HCT116 (cell line): ENCODE results near the gene RIT1. TPM values are rescaled to one million over a fixed set of nuclear protein-coding genes. Genes with fewer than 3 reads are reported as not detected.

Experiments used
- ATAC-seq: fragments of 200-7000 bp; cut with Tn5 transposase; 2 replicates; pipeline ENCODE4 v1.9.1; 2020; ENCODE audit warnings: mild to moderate bottlenecking, moderate library complexity
- BruUV-seq: library from RNA; stranded (reverse); fragments of 400-500 nt; replicated peaks from 2 replicates; lab custom pipeline; 2021; lab: Mats Ljungman, UMichigan
- CTCF ChIA-PET: fragments of 300-600 bp; sonication (Branson Sonifier 250); formaldehyde crosslinking; loops from one replicate; lab custom pipeline; 2021; ENCODE audit warnings: antibody characterized with exemption; lab: Charles Lee
- POLR2A ChIA-PET: fragments of 300-600, 350-600 bp; sonication (Branson Sonifier 250); formaldehyde crosslinking; loops from one replicate; lab custom pipeline; 2021; ENCODE audit warnings: antibody characterized with exemption; lab: Charles Lee
- RAD21 ChIA-PET, 2 experiments: fragments of 300-600 bp; sonication (Branson Sonifier 250); formaldehyde crosslinking; loops; one replicate each; lab custom pipeline; 2023; ENCODE audit warnings: low total read pairs in 2 of 2; ENCODE audit not compliant: uncharacterized antibody in 2 of 2, unreplicated experiment in 2 of 2, low non-redundant PET in 1 of 2; lab: Charles Lee
- DNase-seq: peaks from one replicate; pipeline ENCODE4 v3.0.0-alpha.2; 2010; ENCODE audit warnings: low read depth, low spot score
- H2AFZ ChIP-seq: fragments of 200-600 bp; shearing (Covaris generic), sonication (generic); 2 replicates; pipeline ENCODE4 v1.6.1; 2017; ENCODE audit warnings: low read depth, mixed run types, mixed read lengths, antibody characterized with exemption, low read length; ENCODE audit not compliant: poor library complexity, severe bottlenecking
- H3K27ac ChIP-seq: 2 replicates; pipeline ENCODE4 v1.5.1; 2012; ENCODE audit warnings: low read depth, low read length
- H3K27me3 ChIP-seq: fragments of 200-600 bp; sonication (generic); 2 replicates; pipeline ENCODE4 v1.6.1; 2016; ENCODE audit warnings: mixed run types, low read length, mixed read lengths; ENCODE audit not compliant: insufficient read depth
- H3K36me3 ChIP-seq, 2 experiments: fragments of 200-500 bp in 1 of 2; fragments of 200-600 bp in 1 of 2; sonication (Bioruptor generic) in 1 of 2; sonication (generic) in 1 of 2; 2 replicates each; pipeline versions ENCODE4 v1.5.1 to v1.6.1; 2014 to 2016; ENCODE audit warnings: low read length in 2 of 2, inconsistent platforms in 1 of 2, mixed read lengths in 1 of 2, mixed run types in 1 of 2; ENCODE audit not compliant: insufficient read depth in 2 of 2, control insufficient read depth in 1 of 2
- H3K4me1 ChIP-seq, 2 experiments: fragments of 200-600 bp in 1 of 2; sonication (generic) in 1 of 2; 2 replicates each; pipeline versions ENCODE4 v1.5.1 to v1.6.1; 2012 to 2017; ENCODE audit warnings: low read length in 2 of 2, inconsistent platforms in 1 of 2, mild to moderate bottlenecking in 1 of 2, mixed read lengths in 1 of 2, mixed run types in 1 of 2, moderate library complexity in 1 of 2; ENCODE audit not compliant: insufficient read depth in 2 of 2, control insufficient read depth in 1 of 2
- H3K4me2 ChIP-seq: fragments of 200-600 bp; sonication (generic); 2 replicates; pipeline ENCODE4 v1.6.1; 2017; ENCODE audit warnings: mixed run types, low read length, mixed read lengths
- H3K4me3 ChIP-seq, 2 experiments: fragments of 200-600 bp in 1 of 2; sonication (generic) in 1 of 2; replicated peaks in 1 of 2; 2 replicates each; pipeline ENCODE4 v1.5.1; 2011 to 2016; ENCODE audit warnings: low read length in 2 of 2, control low read depth in 1 of 2, low read depth in 1 of 2, mild to moderate bottlenecking in 1 of 2, mixed read lengths in 1 of 2, mixed run types in 1 of 2
- H3K79me2 ChIP-seq: fragments of 200-600 bp; sonication (generic); 2 replicates; pipeline ENCODE4 v1.6.1; 2017; ENCODE audit warnings: mild to moderate bottlenecking, mixed run types, low read length, moderate library complexity, mixed read lengths; ENCODE audit not compliant: insufficient read depth
- H3K9ac ChIP-seq: fragments of 200-600 bp; sonication (generic); 2 replicates; pipeline ENCODE4 v1.6.1; 2016; ENCODE audit warnings: low read length, mixed read lengths
- H3K9me2 ChIP-seq: fragments of 200-600 bp; sonication (generic), shearing (Covaris generic); 2 replicates; pipeline ENCODE4 v1.6.1; 2017; ENCODE audit warnings: mixed run types, mild to moderate bottlenecking, moderate library complexity; ENCODE audit not compliant: insufficient read depth
- H3K9me3 ChIP-seq, 2 experiments: fragments of 200-500 bp in 1 of 2; fragments of 200-600 bp in 1 of 2; sonication (Bioruptor generic) in 1 of 2; sonication (generic) in 1 of 2; 2 replicates each; pipeline ENCODE4 v1.6.1; 2014 to 2017; ENCODE audit warnings: low read length in 2 of 2, mixed read lengths in 2 of 2, inconsistent platforms in 1 of 2, low read depth in 1 of 2, mild to moderate bottlenecking in 1 of 2, mixed run types in 1 of 2, moderate library complexity in 1 of 2; ENCODE audit not compliant: control insufficient read depth in 1 of 2, insufficient read depth in 1 of 2
- H4K20me1 ChIP-seq: fragments of 200-600 bp; sonication (generic), shearing (Covaris generic); 2 replicates; pipeline ENCODE4 v1.6.1; 2017; ENCODE audit warnings: mixed run types, mild to moderate bottlenecking, moderate library complexity; ENCODE audit not compliant: insufficient read depth
- CBX3 ChIP-seq: IDR thresholded peaks from 2 replicates; pipeline ENCODE4 v1.6.1; 2012; ENCODE audit warnings: low read depth
- CEBPB ChIP-seq: IDR thresholded peaks from 2 replicates; pipeline ENCODE4 v1.6.1; 2012; ENCODE audit warnings: low read depth
- EZH2 ChIP-seq: fragments of 200-600 bp; sonication (generic); IDR thresholded peaks from 2 replicates; pipeline ENCODE4 v1.6.1; 2017; ENCODE audit warnings: antibody characterized with exemption, mixed run types
- FOSL1 ChIP-seq: IDR thresholded peaks from 2 replicates; pipeline ENCODE4 v1.6.1; 2012; ENCODE audit warnings: low read depth
- POLR2A ChIP-seq: IDR thresholded peaks from 2 replicates; pipeline ENCODE4 v1.7.0; 2011; ENCODE audit warnings: borderline replicate concordance; ENCODE audit not compliant: insufficient read depth, insufficient read length; ENCODE audit errors: extremely low read depth
- POLR2AphosphoS5 ChIP-seq: IDR thresholded peaks from 2 replicates; pipeline ENCODE4 v1.6.1; 2011; ENCODE audit warnings: mild to moderate bottlenecking, low read depth, low read length, moderate library complexity
- REST ChIP-seq: IDR thresholded peaks from 2 replicates; pipeline ENCODE4 v1.6.1; 2012; ENCODE audit warnings: low read depth
- SIN3A ChIP-seq: IDR thresholded peaks from 2 replicates; pipeline ENCODE4 v1.6.1; 2012; ENCODE audit warnings: low read depth
- SP1 ChIP-seq: IDR thresholded peaks from 2 replicates; pipeline ENCODE4 v1.6.1; 2012; ENCODE audit warnings: low read depth
- SRF ChIP-seq: IDR thresholded peaks from 2 replicates; pipeline ENCODE4 v1.6.1; 2012; ENCODE audit warnings: low read depth
- ZBTB33 ChIP-seq: IDR thresholded peaks from 2 replicates; pipeline ENCODE4 v1.6.1; 2011; ENCODE audit warnings: mild to moderate bottlenecking, low read length, moderate library complexity; ENCODE audit not compliant: insufficient replicate concordance; ENCODE audit errors: extremely low read depth
- intact Hi-C: fragments of 100-400 bp; cut with micrococcal nuclease; formaldehyde crosslinking; loops from 2 replicates; pipeline ENCODE4 v1.10.0; 2022
- total RNA-seq: library from RNA; stranded (reverse); gene quantifications from one replicate; pipeline ENCODE4 v1.2.1, GENCODE V29; 2021; ENCODE audit not compliant: unreplicated experiment
- TF ChIP-seq, protein P1 (sequence below): IDR thresholded peaks from 2 replicates; pipeline ENCODE4 v1.6.1; 2012
- TF ChIP-seq, protein P2 (sequence below), 3 experiments: fragments of 200-600 bp in 1 of 3; sonication (generic) in 1 of 3; IDR thresholded peaks in 2 of 3; conservative IDR thresholded peaks in 1 of 3; 2 replicates each; pipeline ENCODE4 v1.5.1; 2012 to 2017; ENCODE audit warnings: low read depth in 2 of 3, low read length in 2 of 3, antibody characterized with exemption in 1 of 3, borderline replicate concordance in 1 of 3, control low read depth in 1 of 3, mild to moderate bottlenecking in 1 of 3, mixed read lengths in 1 of 3, mixed run types in 1 of 3, moderate library complexity in 1 of 3; ENCODE audit not compliant: insufficient read depth in 1 of 3
- TF ChIP-seq, protein P3 (sequence below): IDR thresholded peaks from 2 replicates; pipeline ENCODE4 v1.6.1; 2012

RIT1 gene
- total RNA-seq, 1 experiment from 2014 or later = 10.2 TPM

GRCh38 chr1:155932487-155932886 is 21.3 kb upstream of the RIT1 start:
- Histone ChIP-seq H3K9ac (no peak overlapping the region; the same call in 1 of the 2 replicates), H3K36me3 (peaks cover 44 to 57% of the 10 kb centered on the region in 2 experiments), H3K27me3 (no peaks in the 10 kb centered on the region), H3K4me3 (peak overlapping the region; percentile 8 to 99; a peak in 2 of 4 replicates), H3K27ac (no peak overlapping the region), H3K4me1 (peaks cover 14 to 25% of the 10 kb centered on the region in 2 experiments; a peak in 3 of 4 replicates), H4K20me1 (peaks cover 31% of the 10 kb centered on the region; the same call in 1 of the 2 replicates), H3K9me2 (no peaks in the 10 kb centered on the region), H3K79me2 (peaks cover 67% of the 10 kb centered on the region), H2AFZ (no peak overlapping the region), H3K4me2 (peak overlapping the region; percentile 88; the same call in 1 of the 2 replicates), H3K9me3 (no peaks in the 10 kb centered on the region)
- ChIA-PET POLR2A (interaction anchor here (0.7 to 3.8 kb wide), 6 partner anchors 8 to 57 kb away, joined by 3 to 20 read pairs (median 4); no protein-coding TSS in a partner anchor), CTCF (interaction anchor here (2.6 to 2.7 kb wide), 2 partner anchors 57 to 134 kb away, joined by 6 to 7 read pairs; no protein-coding TSS in a partner anchor), RAD21 (no interaction called here)
- DNase-seq (no peak), ATAC-seq (no peak)
- TF ChIP-seq ZBTB33 (no peak), EZH2 (no peak), POLR2A (no peak), SIN3A (no peak), SP1 (no peak), CBX3 (no peak), CEBPB (no peak), REST (no peak), FOSL1 (no peak), POLR2AphosphoS5 (no peak), SRF (no peak)
- TF ChIP-seq, protein P1, sequence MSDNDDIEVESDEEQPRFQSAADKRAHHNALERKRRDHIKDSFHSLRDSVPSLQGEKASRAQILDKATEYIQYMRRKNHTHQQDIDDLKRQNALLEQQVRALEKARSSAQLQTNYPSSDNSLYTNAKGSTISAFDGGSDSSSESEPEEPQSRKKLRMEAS = no peak
- TF ChIP-seq, protein P2, sequence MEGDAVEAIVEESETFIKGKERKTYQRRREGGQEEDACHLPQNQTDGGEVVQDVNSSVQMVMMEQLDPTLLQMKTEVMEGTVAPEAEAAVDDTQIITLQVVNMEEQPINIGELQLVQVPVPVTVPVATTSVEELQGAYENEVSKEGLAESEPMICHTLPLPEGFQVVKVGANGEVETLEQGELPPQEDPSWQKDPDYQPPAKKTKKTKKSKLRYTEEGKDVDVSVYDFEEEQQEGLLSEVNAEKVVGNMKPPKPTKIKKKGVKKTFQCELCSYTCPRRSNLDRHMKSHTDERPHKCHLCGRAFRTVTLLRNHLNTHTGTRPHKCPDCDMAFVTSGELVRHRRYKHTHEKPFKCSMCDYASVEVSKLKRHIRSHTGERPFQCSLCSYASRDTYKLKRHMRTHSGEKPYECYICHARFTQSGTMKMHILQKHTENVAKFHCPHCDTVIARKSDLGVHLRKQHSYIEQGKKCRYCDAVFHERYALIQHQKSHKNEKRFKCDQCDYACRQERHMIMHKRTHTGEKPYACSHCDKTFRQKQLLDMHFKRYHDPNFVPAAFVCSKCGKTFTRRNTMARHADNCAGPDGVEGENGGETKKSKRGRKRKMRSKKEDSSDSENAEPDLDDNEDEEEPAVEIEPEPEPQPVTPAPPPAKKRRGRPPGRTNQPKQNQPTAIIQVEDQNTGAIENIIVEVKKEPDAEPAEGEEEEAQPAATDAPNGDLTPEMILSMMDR (IDR thresholded peaks at IDR 0.05 in 2 of 3, conservative IDR thresholded peaks at IDR 0.05 in 1 of 3; ENCODE audit: borderline replicate concordance in 1 of 3, insufficient read depth in 1 of 3, low read depth in 2 of 3, low read length in 2 of 3) = no peak
- TF ChIP-seq, protein P3, sequence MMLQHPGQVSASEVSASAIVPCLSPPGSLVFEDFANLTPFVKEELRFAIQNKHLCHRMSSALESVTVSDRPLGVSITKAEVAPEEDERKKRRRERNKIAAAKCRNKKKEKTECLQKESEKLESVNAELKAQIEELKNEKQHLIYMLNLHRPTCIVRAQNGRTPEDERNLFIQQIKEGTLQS = no peak
- BruUV-seq = no TSS peak
- intact Hi-C loops = no loop called here
